AG09319 (cell line): Measurements from ENCODE around the gene CMTR1.

Source experiments
- DNase-seq: peaks from one replicate; pipeline ENCODE4 v3.0.0-alpha.2; 2010; ENCODE audit warnings: low read depth; ENCODE audit errors: extremely low read depth
- CTCF ChIP-seq: IDR thresholded peaks from 2 replicates; pipeline ENCODE4 v1.5.1; 2011; ENCODE audit warnings: low read depth, mild to moderate bottlenecking, inconsistent platforms, low read length, moderate library complexity

CMTR1 gene

GRCh38 chr6:37490536-37491170 lies 57.6 kb downstream of the CMTR1 start:
- no peak for DNase-seq
- TF ChIP-seq CTCF = no peak

- no peak for DNase-seq
- no peak for TF ChIP-seq CTCF
Observed at GRCh38 chr6:37491171-37491829, 58.3 kb downstream of the CMTR1 start.

- DNase-seq = no peak
- TF ChIP-seq CTCF = no peak
Observed at GRCh38 chr6:37491830-37492208, 58.8 kb downstream of the CMTR1 start.

GRCh38 chr6:37492236-37492972 lies 59.4 kb downstream of the CMTR1 start:
- TF ChIP-seq CTCF = no peak
- DNase-seq = no peak

- no peak for DNase-seq
- no peak for TF ChIP-seq CTCF
Observed at GRCh38 chr6:37492991-37493660, 60.1 kb downstream of the CMTR1 start.

GRCh38 chr6:37493661-37493995 lies 60.6 kb downstream of the CMTR1 start:
- no peak for DNase-seq
- no peak for TF ChIP-seq CTCF

GRCh38 chr6:37495244-37495934 lies 62.4 kb downstream of the CMTR1 start:
- DNase-seq = no peak
- no peak for TF ChIP-seq CTCF
